DMS153 treated with DMSO at 0.1 percent for 48 hours (cell line): ENCODE results near the gene DPH1.
A peak's percentile ranks its signal among the peaks of the same experiment; 100 is the strongest.
"Not testable (repeated sequence)": the region's sequence is repeated elsewhere in the genome, so short reads cannot be mapped to it uniquely, and the experiment has no call there.

ENCODE experiments used
- DNase-seq: peaks from one replicate; lab custom pipeline; 2025; ENCODE audit not compliant: unreplicated experiment; lab: John Stamatoyannopoulos, UW

Gene DPH1

DNA sequence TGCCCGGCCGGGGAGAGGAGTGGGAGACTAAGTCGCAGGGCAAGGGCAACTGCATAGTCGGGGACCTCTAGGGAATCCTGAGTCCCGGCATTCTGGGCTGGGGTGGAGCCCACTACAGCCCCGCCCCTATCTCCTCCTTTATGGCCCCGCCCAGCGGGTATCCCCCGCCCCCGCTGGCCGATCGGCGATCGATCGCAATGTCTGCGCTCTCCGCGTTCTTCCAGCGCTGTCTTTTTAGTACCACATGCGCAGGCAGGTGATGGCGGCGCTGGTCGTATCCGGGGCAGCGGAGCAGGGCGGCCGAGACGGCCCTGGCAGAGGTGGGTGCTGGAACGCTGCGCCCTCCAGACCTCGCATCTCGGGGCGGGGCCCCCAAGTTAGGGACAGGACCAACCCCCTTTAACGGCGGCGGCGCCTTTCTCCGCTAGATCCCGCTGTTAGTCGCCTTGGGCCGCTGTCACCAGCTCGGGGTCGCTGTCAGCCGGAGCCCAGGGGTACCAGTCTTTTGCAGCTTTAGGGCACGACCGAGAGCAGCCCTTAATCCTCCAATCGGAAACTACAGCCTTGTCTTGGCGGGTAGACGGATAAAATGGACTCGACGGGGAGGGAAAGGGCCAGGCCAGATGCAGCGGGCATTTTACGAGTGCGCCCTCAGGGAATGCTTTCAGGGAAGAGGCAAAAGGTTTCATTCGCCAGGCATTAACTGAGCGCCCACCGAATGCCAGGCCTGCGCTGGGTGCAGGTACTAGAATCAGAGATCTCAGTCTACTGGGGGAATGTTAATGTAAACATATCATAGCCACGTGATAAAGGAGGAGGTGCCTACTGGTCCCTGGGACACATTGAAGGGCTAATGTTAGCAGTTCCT, at the start of gene DPH1:
Gene DPH1, plus strand, starts transcription at position 243 of the 868 bp plus-strand sequence. Its CDS starts 17 bp downstream, at position 260.
- DNase-seq = peak; percentile 6

DNA sequence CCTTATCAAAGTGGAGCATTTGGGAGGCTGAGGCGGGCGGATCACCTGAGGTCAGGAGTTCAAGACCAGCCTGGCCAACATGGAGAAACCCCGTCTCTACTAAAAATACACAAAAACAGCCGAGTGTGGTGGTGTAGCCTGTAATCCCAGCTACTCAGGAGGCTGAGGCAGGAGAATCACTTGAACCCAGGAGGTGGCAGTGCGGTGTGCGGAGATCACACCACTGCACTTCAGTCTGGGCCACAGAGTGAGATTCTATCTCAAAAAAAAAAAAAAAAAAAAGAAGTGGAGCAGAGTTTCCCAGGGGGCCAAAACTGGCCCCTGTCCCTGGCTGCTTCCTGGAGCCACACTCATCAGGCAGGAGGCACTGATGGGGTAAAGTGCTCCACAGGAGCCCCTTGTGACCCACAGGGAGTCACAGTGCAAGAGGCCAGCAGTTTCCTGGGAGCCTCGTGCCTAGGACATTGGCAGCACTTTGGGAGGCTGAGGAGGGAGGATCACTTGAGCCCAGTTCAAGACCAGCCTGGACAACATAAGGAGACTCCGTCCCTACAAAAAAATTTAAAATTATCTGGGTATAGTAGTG, 49.2 kb upstream of the DPH1 start:
- DNase-seq = no peak

DNA sequence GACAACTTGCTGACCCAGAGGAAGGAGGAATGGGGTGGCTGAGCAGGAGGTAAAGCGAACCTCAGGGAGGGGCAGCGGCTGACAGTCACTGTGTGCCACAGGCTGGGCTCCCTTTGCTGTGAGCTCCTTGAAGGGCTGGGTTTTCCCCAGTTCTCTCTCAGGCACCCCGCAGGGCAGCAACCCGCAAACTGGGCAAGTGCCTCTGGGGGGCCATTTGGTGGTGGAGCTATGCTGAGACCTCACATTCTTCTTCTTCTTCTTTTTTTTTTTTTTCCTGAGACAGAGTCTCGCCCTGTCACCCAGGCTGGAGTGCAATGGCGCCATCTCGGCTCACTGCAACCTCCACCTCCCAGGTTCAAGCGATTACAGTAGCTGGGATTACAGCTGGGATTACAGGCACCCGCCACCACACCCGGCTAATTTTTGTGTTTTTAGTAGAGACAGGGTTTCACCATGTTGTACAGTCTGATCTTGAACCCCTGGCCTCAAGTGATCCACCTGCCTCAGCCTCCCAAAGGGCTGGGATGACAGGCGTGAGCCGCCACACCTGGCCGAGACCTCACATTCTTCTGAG, 47.1 kb upstream of the DPH1 start:
- not testable (repeated sequence) for DNase-seq

DNA sequence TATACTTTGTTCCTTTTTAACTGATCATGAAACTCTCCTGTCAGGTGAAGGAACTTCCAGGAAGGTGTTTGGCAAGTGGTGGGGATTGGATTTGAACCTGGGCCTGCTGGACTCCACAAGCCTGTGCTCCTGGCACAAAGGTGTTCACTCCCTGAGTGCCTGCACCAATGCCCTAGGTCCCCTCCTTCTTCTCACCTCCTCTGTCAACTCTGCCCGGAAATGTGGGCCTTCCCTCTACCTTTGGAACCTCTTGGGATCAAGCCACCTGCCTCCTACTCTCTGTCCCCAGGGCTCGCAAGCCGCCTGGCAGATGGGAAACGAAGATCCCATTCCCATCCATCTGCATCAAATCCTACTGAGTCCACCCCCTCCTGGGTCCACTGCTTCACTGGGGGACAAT, 44.9 kb upstream of the DPH1 start:
- DNase-seq = no peak

DNA sequence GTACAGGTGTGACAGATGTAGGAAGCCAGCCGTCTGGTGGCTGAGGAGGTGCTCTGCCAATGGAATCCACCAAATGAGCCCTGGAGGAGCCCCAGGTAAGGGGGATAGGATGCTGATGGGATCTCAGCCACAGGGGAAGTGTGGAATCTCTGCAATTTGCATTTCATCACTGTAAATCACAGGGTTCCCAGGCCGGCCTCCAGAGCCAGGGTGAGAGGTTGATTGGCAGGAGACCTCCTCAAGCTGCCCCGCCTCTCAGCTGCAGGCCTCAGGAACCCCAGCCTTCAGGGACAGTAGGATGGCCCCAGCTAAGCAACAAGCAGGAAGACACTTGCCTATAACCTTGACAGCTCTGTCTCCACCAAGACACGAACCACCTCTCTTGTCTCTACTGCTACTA, 44.3 kb upstream of the DPH1 start:
- no peak for DNase-seq

DNA sequence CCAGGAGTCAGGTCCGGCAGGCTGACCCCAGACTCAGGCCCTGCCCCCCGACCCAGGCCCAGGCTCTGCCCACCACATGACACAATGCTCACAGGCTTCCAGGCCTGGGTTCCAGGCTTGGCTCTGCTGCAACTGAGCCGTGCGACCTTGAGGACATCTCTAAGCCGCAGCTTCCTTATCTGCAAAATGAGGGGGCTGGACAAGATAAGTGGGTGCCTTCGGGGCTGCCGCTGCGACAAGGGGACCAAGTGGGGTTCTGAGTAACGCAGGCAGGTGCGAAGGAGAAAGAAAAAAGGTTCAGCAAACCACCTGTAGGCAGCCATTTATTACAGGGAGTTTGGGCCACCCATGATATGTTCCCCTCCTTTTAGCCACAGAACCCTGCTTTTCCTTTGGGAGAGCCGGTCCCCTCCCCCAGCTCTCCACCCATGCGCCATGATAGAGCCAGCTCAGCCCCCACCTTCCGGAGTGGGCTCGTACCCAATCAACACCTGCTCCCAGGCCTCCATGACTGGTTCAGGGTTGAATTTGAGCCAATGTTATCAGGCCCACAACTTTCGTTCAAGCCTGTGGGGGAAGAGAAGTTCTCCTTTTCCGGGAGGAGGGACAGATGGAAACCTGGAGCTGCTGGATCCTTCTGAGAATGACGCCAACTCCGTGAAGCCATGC, 43.0 kb upstream of the DPH1 start:
- DNase-seq = no peak

DNA sequence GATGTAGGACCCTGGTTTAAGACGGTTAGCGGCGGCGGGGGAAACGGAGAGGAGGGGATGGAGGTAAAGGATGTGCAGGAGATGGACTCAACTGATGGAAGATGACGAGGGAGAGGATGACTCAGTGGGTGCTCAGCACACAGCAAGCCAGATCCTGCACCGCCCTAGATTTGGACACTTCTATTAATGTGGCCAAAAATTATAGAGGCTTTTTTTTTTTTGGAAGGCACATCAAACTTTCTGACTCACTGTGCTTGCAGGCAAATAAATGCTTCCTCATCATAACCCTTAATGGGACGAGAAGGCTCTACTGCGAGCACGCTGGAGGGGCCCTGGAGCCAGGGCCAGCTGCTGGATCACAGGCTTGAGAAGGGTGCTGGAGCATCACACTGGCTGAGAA, 40.8 kb upstream of the DPH1 start:
- no peak for DNase-seq

DNA sequence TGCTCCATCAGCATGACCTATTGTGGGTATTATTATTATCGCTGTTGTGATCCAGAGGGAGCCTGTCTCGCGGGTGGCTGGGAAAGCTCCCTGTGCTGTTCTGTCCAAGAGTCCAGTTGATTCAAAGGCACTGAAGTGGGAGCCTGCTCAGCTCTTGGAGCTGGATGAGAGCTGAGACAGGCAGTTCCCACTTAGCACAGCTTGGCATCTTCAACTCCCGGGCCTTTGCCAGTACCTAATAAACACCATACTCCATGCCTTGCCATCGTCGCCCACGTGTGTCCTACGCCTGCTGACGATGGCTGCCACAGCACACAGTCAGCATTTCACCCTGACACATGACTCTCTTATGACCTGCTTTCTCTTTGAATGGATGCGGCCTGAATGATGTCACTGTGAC, 37.4 kb upstream of the DPH1 start:
- DNase-seq = no peak

DNA sequence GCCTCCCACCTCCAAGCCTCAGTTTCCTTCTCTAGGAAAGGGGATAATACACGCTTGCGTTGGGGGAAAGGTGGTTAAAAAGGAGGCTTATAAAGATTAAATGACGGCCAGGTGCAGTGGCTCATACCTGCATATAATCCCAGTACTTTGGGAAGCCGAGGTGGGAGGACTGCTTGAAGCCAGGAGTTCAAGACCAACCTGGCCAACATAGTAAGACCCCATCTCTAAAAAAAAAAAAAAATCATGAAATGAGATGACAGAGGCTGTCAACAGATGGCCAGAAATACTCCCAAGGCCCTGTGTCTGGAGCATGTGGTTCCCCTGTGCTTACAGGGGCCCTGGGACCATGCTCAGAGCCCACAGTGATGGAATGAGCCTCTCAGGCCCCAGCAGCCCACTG, 35.2 kb upstream of the DPH1 start:
- DNase-seq = no peak

DNA sequence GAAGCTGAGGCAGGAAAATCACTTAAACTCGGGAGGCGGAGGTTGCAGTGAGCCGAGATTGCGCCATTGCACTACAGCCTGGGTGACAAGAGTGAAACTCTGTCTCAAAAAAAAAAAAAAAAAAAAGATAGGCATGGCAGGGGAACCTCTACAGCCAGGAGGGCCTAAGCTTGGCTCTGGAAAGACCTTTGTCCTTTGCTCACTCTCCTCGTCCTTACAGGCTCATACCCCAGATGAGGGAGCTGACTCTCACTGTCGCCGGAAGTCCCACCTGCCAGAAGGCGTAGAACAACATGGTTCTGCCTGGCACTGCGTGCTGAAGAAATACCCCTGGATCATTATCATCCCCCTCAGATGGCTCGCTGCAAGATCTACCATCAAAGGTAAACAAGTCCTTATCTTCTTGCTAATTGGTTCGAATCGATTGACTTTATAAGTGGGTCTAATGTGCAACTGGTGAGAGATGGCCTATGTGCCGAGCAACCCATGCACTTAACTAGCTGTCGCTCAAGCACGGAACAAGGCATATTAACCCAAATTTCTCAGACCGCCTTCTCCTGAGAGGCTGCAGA, 34.5 kb upstream of the DPH1 start:
- DNase-seq = no peak

DNA sequence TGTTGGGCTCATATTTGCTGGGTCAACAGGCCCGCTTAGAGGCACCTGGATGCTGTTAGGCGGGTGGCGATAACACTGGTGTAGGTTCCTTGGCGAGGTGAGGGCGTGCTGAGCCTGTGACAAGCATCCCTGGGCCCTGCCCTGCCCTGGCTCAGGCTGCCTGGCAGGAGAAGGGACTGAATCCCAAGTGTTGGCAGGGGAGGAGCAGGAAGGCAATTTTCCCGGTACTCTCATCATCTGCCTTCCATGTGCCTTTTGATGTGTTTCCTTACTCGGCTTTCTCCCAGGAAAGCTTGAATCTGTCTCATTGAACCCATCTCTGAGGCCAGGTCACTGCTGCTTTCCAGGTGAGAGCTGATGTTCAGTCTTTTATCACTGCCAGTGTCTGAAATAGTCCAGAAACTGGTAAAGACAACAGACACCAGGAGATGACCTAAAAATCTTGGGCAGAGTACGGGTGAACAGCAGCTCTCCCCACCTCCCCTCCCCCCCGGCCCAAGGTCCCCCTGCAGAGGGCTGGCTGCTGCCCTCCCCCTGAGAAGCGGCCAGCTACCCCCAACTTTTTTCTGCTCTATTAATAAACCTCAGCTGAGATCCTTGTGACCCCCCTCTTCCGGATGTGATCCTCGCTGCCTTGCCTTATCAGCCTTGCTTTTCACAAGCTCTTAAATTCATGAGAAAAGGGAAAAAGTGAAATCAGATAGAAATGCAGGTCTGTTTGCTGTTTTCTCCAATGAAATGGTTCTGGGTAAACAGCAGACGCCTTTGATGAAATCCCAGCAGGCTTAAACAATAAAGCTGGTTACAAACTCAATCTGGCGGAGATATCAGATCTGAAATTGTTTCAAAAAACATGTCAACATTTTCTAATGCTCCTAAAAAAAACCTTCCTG, 33.8 kb upstream of the DPH1 start:
- no peak for DNase-seq

DNA sequence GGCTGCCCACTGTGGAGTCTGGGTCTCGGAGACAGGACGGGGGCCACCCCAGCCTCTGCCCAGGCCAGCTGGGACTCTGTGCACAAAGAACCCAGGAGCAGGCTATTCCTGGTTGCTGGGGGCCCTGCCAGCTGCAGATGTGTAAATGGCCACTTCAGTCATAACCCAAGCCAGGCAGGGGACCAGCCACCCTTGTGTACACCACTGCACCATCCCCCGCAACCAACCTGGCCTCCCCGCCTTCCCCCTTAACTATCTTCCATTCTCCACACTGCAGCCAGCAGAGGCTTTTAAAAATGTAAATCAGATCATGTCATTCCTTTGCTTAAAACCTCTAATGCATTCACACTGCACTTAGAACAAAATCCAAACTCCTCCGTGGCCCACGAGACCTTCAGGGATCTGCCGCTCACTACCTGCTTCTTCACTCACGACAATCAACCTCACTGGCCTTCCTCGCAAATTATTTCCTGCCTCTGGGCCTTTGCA, 33.1 kb upstream of the DPH1 start:
- no peak for DNase-seq

DNA sequence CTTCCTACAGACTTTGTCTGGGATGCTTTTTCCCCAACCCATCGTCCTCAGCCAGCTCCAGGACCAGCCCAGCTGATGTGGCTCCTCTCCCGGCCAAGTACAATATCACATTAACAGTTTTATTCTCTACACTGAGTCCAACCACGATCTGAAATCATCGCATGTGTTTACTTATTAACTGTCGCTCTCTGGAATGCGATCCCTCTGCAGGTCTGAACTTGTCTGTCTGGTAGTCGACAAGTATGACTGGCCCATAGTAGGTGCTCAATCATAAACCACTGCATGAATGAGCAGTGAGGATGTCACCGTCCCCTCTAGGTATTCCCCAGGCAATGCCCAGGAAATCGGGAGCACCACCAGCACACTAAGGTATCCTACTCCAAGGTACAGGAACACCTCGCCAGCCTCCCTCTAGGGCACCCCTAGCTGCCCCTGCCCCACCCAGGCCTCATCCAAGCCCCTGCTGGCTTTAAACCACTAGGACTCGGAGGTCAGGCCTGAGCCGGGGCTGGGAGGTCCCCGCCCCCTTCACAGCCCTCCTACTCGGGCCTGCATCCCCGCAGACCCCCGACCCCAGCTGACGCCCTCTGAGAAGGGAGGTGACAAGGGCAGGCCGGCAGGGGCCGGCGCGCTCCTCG, 32.5 kb upstream of the DPH1 start:
- DNase-seq = no peak

DNA sequence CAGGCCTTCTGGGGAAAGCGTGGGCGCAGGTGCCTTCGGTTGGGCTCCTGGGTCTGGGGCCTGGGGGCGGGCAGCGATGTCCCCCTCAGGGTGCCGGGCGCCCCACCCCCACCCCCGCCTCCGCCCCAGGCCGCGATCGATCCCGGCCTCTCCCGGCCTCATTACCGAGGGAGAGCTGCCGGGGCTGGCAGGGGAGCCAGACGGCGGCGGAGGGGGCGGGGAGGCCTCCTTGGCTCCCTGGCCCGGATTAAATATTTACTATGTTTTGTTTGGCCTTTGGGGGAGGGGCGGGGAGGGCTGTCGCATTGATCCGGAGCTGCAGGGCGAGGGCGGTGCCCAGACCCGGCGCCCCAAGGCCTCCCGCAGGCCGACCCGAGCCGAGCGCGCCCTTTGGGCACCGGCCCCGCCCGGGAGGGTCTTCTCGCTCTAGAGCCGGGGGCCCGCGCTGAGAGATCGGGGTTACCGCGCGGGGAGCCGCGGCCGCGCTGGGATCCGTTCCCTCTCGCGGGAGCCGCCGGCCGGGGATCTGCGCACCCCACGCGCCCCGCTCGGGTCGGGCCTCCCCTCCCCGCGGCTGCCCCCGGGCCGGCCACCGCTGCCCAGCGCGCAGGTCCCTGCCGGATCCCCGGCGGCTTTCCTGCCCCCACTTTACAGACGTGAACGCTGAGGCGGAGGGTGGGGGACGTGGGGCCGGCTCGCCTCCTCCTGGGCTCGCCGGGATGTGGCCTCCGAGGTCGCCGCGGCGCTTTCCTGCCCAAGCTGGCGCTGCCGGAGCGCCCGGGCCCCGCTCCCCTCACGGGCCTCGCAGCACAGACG, 31.8 kb upstream of the DPH1 start:
- no peak for DNase-seq

DNA sequence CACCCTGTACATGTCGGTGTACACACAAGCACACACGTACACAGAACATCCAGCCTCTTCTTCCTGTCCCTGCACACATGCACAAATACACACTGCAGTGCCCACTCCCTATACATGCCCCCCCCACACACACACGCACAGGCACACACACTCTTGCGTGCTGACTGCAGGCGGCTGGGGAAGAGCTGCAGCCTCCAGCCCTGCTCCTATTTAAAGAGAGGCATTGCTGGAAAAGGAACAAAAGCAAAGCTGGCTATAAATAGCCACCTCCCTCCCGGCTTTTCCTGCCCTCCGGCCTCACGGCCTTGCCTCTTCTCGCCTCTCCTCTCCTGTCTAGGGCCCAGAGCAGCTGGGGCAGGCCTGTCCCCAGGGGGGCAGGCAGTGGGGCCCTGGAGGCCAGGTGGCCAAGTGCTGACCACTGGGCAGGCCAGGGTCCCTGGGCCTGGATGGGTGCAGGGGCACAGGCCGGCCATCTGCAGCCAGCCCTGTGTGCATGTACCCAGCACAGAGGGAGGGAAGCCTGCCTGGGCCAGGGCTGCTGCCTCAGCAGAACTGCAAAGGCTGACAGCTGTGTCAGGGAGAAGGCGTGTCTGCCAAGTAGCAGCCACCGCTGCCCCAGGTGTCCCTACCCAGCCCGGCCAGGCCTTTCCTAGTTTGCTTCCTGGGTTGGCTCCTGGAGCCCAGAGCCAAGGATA, 30.2 kb upstream of the DPH1 start:
- DNase-seq = peak; percentile 23

DNA sequence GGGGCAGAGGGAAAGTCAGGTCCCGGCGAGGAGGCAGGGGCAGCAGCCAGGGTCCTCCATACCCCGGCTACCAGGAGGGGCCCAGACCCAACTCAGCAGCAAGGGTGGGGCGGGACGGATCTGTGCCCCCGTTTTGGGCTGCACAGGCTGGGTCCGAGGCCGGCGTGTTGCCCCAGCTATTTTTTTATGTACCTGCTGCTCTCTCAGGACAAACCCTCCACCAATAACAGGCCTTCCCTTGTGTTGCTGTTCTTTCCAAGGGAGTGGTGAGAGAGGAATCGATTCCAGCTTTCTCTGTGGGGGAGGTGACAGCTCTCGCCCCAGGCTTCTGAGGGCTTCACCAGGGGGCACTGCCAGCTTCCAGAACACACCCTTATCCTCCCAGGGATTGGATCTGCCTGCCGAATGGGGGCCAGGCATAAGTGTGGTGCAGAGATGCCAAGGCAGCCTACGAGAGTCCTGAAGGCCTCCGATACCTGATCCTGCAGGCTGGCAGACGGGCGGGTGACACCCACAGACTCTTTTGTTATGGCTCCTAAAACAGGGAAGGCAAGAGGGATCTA, 27.1 kb upstream of the DPH1 start:
- no peak for DNase-seq

DNA sequence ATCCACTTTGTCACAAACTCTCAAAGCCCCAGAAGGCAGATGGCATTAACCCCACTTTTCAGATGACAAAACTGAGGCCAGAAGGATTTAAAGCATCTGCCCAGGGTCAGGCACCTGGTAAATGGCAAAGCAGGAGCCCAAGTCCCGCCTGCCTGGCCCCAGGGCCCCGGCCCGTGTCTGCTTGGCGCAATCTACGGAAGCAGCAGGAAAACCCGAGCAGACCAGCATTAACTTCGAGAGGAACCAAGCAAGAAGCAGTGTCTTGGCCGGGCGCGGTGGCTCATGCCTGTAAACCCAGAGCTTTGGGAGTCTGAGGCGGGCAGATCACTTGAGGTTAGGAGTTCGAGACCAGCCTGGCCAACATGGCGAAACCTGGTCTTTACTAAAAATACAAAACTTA, 26.4 kb upstream of the DPH1 start:
- no peak for DNase-seq

DNA sequence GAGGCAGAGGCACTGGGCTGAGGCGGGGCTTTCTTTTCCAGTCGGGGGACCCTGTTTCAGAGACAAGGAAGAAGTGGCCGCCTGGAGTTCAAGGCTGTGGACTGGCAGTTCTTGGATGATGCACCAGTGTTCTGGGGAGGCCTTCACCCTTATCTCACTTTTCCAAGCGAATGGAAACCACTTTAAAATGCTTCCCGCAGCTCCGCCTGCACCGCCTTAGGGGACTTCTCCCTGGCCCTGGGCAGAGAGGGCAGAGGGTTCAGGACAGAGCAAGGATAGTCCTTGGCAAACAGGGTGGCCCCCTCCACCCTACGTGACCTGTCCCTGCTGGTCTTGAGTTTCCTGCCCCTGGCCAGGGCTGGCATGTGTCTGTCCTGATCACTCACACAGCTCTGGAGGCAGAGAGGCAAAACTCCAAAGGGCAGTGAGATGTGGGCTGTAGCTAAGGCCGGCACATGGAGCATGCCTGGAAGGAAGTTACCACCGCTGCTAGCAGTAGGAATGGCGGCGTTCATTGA, 25.5 kb upstream of the DPH1 start:
- no peak for DNase-seq
